Activated naive CD4-positive, alpha-beta T cell (primary cell): Measurements from ENCODE around the gene NANOS3.
"Not testable (repeated sequence)": the region's sequence is repeated elsewhere in the genome, so short reads cannot be mapped to it uniquely, and the experiment has no call there.

Source experiments
- DNase-seq, 4 experiments: peaks; one replicate each; lab custom pipeline; 2025; lab: John Stamatoyannopoulos, UW

Gene NANOS3

DNA sequence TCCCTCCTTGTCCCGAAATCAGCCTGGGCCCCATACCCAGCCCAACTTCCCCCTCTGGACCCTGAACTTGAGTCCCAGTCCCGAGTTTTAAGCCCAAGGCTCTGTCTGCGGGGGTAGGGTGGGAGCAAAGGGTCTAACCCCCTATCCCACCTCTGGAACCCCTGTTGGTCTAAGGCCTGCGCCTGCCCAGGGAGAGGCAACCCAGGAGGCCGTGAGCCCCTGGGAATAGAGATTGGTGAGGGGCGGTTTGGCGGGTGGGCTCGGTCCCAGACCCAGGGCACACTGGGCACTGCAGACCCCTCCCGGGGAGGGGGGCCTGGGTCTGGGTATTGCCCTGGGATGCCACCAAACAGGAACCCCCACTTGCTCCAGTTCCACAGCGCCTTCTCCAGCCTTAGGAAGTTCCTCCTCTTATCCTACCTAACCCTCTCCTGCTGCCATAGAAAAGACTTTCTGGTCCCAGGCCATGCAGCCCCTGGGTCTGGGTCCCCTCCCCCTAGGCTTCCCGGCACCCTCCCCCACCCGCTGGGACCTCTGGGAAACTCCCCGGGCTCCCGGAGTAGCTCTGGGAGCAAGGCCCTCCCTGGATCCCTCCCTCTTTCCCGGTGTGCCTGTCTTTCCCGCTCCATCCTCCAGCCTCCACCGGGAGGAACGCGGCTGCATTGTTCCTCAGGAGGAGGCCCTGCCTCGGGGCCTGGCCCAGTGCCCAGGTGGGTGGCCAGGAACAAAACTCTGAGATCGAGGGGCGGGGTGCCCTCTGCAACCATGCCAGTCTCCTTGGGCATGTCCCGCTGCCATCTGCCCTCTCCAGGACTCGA lies 33.6 kb upstream of the NANOS3 start:
- no peak for DNase-seq

GRCh38 chr19:13844130-13844631 lies 32.8 kb upstream of the NANOS3 start:
- no peak for DNase-seq

DNA sequence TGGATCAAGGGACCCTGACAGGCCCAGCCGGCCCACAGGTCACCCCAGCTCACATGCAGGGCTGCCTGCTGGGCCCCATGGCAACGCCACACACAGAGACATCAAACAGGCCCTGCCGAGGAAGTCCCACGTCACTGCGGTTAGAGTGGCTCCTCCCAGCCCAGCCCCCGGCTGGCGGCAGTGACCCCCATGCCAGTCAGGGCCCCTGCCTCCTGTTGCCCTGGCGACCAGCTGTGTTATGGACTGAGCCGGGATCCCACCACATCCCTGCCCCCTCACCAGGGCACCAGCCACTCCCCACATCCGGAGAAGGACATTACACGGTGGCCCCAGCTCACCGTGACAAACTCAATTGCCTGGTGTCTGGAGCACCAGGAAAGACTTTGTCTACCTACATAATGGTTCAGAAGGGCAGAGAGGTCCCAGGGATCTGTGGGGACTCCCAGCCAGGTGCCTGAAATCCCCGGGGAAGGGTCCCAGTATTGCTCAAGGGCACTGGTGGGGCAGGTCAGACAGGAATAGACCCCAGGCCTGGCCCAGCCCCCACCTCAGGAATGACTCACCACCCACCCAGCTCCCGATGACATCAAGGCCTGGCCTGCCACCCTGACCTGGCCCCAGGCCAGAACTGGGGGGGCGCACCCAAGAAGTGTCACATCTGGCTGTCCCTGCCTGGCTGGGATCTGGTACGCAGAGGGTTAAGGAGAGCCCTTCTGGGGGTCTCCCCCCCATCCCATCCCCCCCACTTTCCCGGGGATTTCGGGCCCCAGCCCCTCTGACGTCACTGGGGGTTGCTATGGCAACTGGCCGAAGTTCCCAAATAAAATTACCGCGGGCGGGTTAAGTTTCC lies 30.2 kb upstream of the NANOS3 start:
- peak; percentile 63 to 89 (median 86) for DNase-seq

GRCh38 chr19:13847407-13848339 lies 29.3 kb upstream of the NANOS3 start:
- DNase-seq: peak; percentile 33 to 70 (median 45)

DNA sequence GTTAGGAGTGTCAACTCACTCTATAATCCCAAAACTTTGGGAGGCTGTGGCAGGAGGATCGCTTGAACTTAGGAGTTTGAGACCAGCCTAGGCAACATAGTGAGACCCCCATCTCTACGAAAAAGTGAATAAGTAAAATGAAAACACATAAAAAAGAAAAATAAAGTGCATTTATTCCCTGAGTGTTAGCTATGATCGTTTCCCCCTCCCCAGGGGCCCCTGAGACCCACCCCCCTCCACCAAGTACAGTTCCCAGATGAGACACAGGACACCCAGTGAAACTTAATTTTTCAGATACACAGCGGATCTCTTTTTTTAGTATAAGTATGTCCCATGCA lies 28.6 kb upstream of the NANOS3 start:
- DNase-seq: no peak

GRCh38 chr19:13848798-13849676 lies 27.9 kb upstream of the NANOS3 start:
- no peak for DNase-seq

DNA sequence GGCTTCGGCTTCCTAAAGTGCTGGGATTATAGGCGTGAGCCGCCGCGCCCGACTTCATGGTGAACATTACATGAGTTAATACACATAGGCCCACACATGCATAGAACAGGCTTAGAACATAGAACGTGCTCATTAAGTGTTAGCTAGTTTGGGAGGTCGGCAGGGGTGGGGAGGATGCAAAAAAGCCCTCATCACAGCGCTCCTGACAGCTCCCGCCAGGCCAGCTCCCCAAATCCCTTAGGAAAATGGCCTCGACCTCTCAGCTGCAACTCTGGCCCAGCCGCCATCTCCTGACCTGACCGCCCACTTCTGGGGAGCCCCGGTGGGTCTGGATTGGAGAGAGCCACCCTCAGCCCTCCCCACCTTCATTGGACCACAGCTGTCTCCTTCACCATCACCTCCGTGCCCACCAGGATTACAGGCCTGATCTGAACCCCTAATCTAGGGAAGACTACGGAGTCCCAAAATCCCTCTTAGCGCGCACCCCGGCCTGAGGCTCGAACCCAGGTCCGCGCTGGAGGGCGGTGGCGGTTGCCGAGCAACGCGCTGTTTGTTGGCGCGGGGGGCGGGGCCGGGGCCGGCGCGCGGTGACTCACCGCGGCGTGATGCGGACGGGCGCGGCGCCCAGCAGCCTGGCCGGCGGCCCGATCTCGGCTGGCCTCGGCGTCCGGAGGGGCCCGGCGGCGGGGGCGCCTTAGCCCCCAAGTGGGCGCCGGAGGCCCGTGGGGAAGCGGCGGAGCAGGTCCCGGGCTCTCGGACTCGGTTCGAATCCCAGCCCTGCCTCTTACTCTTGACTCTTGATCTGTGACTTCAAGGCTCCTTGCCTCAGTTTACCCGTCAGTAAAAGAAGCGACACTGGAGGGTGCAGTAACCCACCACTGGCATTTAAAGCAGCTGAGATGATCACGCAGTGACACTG lies 26.7 kb upstream of the NANOS3 start:
- DNase-seq: peak in 2 of 4 experiments; percentile 19 to 54

GRCh38 chr19:13850910-13851733 lies 25.8 kb upstream of the NANOS3 start:
- peak in 3 of 4 experiments; percentile 27 to 57 (median 28) for DNase-seq

- not testable (repeated sequence) for DNase-seq
Observed at GRCh38 chr19:13851734-13852114, 25.2 kb upstream of the NANOS3 start.

DNA sequence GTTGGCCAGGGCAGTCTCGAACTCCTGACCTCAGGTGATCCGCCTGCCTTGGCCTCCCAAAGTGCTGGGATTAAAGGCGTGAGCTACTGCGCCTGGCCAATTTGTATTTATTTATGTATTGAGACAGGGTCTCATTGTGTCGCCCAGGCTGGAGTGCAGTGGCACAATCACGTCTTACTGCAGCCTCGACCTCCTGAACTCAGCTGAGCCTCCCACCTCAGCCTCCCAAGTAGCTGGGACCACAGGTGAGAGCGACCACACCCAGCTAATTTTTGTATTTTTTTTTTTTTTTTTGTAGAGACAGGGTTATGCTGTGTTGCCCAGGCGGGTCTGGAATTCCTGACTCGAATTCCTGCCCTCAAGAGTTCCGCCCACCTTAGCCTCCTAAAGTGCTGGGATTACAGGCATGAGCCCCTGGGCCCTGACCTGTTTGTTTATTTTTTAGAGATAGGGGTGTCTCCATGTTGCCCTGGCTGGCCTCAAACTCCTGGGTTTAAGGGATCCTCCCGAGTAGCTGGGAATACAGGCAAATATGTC lies 24.7 kb upstream of the NANOS3 start:
- not testable (repeated sequence) for DNase-seq

DNA sequence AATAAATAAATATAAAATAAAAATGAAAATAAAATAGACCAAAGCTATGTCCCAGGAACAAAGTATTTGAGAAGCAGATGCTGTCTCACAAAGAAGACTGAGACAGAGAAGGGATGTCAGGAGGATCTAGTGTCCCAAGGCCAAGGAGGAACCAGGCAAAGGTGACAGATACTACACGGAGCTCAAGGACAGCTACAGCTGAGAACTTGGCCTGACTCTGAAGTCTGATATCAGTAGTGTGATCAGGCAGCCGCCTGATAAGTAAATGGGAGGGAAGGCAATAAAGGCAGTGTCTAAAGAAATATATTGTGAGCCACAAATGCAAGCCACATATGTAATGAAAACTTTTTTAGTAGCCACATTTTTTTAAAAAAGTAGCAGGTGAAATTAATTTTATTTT lies 20.4 kb upstream of the NANOS3 start:
- no peak for DNase-seq

- DNase-seq: no peak
Observed at GRCh38 chr19:13859361-13859880, 17.5 kb upstream of the NANOS3 start.

- DNase-seq: no peak
Observed at GRCh38 chr19:13860679-13861391, 16.1 kb upstream of the NANOS3 start.

DNA sequence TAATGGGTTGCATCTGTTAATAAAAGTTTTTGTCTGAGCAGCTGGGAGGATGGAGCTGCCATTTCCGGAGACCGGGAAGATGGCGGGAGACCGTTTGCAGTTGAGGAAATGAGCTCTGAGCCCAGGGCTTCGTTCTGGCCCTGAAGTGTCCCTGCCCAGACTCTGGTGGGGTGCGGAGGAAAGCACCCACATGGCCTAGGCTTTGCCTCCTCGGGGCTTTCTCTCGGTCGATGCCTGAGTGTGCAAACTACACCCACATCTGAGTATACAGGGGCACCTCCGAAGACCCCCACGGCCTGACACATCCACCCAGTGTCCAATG lies 15.6 kb upstream of the NANOS3 start:
- no peak for DNase-seq

- peak; percentile 72 to 85 (median 78) for DNase-seq
Observed at GRCh38 chr19:13861714-13862531, 15.0 kb upstream of the NANOS3 start.

DNA sequence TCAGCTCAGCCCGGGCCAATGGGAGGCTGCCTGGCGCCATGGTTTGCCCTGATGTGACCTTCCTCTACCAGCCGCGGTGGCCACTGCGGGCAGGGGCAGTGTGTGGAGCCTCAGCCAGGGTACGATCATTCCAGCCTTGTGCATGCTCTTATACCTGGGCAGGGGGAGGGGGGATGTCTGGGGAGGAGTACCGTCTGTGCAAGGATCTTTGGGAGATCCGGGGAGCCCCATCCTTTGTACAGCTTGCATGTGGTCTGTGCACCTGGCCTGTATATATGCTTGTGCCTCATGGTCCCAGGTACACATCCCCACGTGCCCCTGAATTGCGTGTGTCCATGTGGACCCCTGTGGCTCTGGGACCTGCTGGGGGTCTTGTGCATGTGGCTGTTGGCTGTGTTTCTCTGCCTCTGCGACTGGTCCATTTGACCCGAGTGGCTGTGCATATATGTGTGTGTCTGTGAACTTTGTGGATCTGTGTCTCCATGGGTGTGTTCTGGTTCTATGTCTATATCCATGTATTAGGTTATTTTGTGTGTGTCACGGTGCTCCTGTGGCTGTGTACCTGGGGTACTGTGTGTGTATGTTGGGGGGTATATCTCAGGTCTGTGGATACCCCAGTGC lies 12.8 kb upstream of the NANOS3 start:
- DNase-seq: no peak
